Activated CD4-positive, alpha-beta T cell treated with anti-CD3 and anti-CD28 coated beads, Interleukin-2, Interleukin-6, amounts not matched to agents 100 ng/mL and 50 ng/mL, durations not matched to agents 16 hours and 8 hours (primary cell): ENCODE results near the gene PPP6R2.

ENCODE experiments used
- DNase-seq: peaks from one replicate; pipeline ENCODE4 v3.0.0-alpha.2; 2020

Gene PPP6R2

GRCh38 chr22:50306753-50307749 lies 36.1 kb upstream of the PPP6R2 start, which contains the start of gene PLXNB2:
Gene PLXNB2, minus strand, starts transcription at chr22:50307646. Its CDS starts 17,062 bp downstream, at chr22:50290584.
- peak; percentile 42 for DNase-seq

- DNase-seq = no peak
These were observed 35.1 kb upstream of the PPP6R2 start for GRCh38 chr22:50307890-50308596.

- DNase-seq = no peak
These were observed 34.6 kb upstream of the PPP6R2 start for GRCh38 chr22:50308597-50308935.

- DNase-seq = no peak
These were observed 34.0 kb upstream of the PPP6R2 start for GRCh38 chr22:50308986-50309600.

- DNase-seq = no peak
These were observed 33.5 kb upstream of the PPP6R2 start for GRCh38 chr22:50309601-50309991.

- DNase-seq = no peak
These were observed 33.0 kb upstream of the PPP6R2 start for GRCh38 chr22:50310031-50310722.

GRCh38 chr22:50310949-50311444 lies 32.1 kb upstream of the PPP6R2 start:
- no peak for DNase-seq

GRCh38 chr22:50311606-50312351 lies 31.3 kb upstream of the PPP6R2 start:
- no peak for DNase-seq

- DNase-seq = no peak
These were observed 30.8 kb upstream of the PPP6R2 start for GRCh38 chr22:50312371-50312770.

GRCh38 chr22:50313021-50313420 lies 30.1 kb upstream of the PPP6R2 start:
- no peak for DNase-seq

- DNase-seq = no peak
These were observed 29.5 kb upstream of the PPP6R2 start for GRCh38 chr22:50313600-50313999.

- DNase-seq = no peak
These were observed 29.1 kb upstream of the PPP6R2 start for GRCh38 chr22:50314081-50314454.

GRCh38 chr22:50314455-50315288 lies 28.5 kb upstream of the PPP6R2 start:
- peak; percentile 82 for DNase-seq

- no peak for DNase-seq
These were observed 27.6 kb upstream of the PPP6R2 start for GRCh38 chr22:50315289-50316113.

- no peak for DNase-seq
These were observed 26.7 kb upstream of the PPP6R2 start for GRCh38 chr22:50316114-50317065.

- DNase-seq = no peak
These were observed 25.9 kb upstream of the PPP6R2 start for GRCh38 chr22:50317178-50317577.

- no peak for DNase-seq
These were observed 25.5 kb upstream of the PPP6R2 start for GRCh38 chr22:50317674-50318073.

GRCh38 chr22:50318356-50318697 lies 24.8 kb upstream of the PPP6R2 start:
- DNase-seq = no peak
